Stimulated activated CD8-positive, alpha-beta memory T cell treated with anti-CD3 and anti-CD28 coated beads, Interleukin-4, amount 100 ng/mL, for 48 hours (primary cell): ENCODE data around the gene CFAP99.

Source experiments
- DNase-seq: peaks from one replicate; pipeline ENCODE4 v3.0.0-alpha.2; 2020

Gene CFAP99

DNA sequence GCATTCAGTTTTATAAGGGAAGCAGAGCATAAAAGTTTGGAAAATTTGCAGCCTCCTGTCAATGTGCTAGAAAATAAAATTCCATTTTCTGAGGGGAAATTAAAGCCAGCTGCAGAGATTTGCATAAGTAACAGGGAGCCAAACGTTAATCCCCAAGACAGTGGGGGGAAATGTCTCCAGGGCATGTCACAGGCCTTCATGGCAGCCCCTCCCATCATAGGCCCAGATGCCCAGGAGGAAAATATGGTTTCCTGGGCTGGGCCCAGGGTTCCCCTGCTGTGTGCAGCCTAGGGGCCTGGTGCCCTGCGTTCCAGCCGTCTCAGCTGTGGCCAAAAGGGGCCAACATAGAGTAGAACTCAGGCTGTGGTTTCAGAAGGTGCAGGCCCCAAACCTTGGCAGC, 59.5 kb downstream of the CFAP99 start:
- DNase-seq: no peak

DNA sequence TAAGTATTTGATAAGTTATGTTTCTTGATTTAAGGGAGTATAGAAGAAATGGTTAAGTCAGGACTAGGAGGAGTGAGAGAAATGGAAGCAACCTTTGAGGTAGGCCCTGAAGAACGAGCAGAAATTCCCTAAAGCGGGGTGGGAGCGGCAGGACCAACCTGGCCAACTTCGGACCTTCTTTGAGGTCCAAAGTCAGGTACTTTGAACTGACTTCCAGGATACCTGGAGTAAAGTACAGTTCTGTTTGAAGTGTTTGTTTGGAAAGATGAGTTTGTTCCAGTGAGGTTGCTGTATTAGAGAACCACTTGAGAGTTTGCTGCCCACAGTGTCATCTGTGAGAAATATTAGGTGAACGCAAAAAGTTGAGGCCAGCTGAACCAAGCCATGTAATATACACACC, 61.9 kb downstream of the CFAP99 start:
- no peak for DNase-seq

- no peak for DNase-seq
Measured at GRCh38 chr4:2482192-2482591, 63.4 kb downstream of the CFAP99 start.

DNA sequence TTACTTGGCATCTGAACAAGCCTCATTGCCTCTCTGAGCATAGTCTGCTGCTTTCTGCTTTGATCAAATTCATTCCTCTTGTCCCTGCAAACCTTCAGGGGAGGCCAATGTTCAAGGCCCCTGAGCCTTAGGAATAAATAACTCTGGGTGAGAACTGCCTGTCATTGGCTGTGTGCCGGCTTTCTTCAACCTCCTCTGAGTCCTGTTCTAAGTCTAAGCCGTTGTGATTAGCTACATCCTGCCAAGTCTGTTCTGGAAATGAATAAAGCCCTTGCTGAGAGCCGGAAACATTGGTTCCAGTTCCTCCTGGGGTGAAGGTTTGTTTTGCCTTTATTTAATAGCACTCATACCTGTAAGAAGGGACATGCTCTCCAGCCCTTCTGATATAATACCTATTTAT, 63.9 kb downstream of the CFAP99 start:
- DNase-seq: no peak

DNA sequence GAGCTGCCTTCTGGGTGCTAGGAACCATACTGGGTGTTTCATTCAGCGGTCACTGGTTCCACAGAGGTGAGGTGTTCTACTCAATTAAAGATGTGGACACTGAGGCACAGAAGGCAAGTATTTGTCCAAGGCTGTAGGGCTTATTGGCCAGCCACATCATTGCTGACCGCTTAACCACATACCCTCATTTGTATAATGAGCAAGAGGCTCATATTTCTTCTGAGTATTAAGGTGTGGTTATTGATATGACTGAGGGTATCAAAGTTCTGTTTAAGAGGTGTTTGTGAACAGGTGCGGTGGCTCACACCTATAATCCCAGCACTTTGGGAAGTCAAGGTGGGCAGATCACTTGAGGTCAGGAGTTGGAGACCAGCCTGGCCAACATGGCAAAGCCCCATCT, 64.5 kb downstream of the CFAP99 start:
- no peak for DNase-seq

DNA sequence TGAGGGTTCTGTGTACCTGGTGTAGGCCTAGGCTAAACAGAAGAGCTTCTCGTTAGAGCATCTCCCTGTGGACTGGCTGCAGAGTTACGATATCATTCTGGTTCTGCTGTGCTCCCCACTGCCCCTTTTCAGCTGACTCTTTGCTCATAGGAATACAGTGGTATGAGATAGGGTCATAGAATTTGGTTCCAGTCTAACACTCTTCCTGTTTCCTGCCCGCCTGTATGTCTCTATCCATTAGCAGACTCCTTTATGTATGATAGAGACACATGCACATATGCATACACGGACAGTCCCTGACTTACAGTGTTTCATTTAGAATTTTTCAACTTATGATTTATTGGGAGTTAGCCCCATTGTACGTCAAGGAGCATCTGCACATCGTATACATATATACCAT, 65.4 kb downstream of the CFAP99 start:
- DNase-seq: no peak

DNA sequence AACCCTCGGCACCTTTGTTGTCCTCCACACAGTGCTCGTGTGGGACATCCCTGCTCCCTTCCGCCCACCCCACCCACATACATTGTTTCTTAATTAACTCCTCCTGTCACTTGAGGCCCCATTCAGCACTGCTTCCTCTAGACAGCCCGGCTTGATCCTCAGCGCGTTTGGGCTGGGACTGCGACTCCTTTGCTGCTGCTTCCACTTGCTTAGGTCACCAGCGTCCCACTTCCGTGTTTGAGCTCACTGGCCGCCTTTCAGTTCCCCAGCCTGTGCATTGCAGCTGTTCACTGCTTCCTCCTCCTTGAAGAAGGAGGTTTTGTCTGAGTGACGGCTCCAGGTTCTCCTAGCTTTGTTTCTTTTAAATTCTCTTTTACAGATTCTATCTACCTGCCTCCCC, 66.2 kb downstream of the CFAP99 start:
- DNase-seq: peak; percentile 67

GRCh38 chr4:2485956-2486355, 67.2 kb downstream of the CFAP99 start:
- DNase-seq: no peak

GRCh38 chr4:2486981-2487380, 68.2 kb downstream of the CFAP99 start:
- DNase-seq: no peak

GRCh38 chr4:2487632-2488031, 68.9 kb downstream of the CFAP99 start:
- DNase-seq: no peak

DNA sequence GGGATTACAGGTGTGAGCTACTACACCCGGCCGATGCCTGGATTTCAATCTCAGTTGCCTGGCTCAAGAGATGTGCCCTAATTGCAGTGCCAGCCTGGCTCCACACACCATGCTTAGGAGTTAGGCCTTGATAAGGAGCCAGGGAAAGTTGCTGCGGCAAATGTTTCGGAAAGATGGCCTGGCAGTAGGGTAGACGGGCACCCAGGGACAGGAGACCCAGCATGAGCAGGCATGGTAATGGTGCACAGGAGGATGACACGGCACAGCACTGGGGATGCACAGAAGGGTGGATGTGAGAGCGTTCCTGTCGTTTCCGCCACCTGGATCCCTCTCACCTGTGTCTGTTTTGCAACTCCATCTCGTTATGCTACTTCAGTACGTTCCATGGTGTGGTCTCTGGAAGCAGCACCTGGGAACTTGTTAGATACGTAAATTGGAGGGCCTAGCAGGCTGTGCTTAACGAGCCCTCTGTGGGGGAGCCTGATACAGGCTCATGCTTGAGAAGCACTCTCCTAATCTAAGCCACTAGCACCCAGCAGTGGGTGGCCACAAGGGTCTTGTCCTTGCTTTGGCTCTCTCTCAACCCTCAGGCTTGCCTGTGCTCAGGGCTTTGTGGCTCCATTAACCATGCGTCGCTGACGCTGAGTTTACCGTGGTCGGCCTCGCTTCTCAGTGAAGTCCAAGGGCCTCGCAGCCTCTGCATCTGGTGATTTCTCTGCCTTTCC, 70.5 kb downstream of the CFAP99 start:
- DNase-seq: no peak

DNA sequence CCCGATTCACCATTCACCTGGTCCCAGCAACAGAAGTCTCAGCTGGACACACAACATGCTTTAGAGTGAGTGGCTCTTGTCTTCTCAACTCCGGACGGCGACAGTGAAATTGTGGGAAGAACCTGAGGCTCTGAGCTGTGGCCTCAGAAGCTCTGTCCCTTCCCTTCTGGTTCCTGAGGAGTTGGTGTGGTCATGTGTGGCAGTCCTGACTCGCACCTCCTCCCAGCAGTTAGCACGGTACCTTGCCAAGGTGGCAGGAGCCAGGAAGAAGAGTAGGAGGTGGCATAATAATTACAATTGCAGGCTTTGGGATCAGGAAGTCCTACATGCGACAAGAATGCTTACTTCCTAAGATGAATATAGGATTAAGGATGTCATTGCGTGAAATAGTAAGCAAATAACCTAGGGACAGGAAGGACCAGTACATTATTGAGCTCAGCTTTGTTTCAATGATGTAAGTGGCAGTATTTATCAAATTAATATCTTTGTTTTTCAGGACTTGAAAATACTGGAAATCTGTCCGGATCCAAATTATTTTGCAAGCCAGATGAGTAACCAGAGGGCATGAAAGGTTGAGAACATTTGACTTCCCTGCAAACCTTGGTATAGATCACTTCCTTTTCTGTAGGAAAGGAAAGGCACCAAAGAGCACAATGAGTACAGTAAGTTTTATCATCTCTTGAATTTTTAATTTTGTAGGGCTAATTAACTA, 71.2 kb downstream of the CFAP99 start:
- DNase-seq: no peak

- no peak for DNase-seq
Measured at GRCh38 chr4:2492970-2493369, 74.2 kb downstream of the CFAP99 start.

GRCh38 chr4:2494992-2495391, 76.2 kb downstream of the CFAP99 start:
- DNase-seq: no peak

- DNase-seq: no peak
Measured at GRCh38 chr4:2497324-2497723, 78.6 kb downstream of the CFAP99 start.

DNA sequence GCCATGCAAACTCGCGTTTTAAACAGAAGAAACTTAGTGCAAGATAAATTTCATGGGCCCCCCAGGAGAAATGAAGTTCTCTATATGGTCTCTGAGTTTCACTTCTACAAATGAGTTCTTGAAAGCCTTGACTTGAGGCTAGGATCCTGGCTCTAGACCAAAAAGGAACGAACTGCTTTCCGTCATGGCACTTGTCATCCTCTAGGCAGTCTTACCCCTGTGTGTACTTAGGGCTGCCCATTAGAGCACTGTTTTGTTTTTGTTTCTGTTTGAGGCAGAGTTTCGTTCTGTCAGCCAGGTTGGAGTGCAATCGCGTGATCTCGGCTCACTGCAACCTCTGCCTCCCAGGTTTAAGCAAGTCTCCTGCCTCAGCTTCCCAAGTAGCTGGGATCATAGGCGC, 79.2 kb downstream of the CFAP99 start:
- DNase-seq: no peak

GRCh38 chr4:2500547-2500946, 81.8 kb downstream of the CFAP99 start:
- DNase-seq: no peak

DNA sequence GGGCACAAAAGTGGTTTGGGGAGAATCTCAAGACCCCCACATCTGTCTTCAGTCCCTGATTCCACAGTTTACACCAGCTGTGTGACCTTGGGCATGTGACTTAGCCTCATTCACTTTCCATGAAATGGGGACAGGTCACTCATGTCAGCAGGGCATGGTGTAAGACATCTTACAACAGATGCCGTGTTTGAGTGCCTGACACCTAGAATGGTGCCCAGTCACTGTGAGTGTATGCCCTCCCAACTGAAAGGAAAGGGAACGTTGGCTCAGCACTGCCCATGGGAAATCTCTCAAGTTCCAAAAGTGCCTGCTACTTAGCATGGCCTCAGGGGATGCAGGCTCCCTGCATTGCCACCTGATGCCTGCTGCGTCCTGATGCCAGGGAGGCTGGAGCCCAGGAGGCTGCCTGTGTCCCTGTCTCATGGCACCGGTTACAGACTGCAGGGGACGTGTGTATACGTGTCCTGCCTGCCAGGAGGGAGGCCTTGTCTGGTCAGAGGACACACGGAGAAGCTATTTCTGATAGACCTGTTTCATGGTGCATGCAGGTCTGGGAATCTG, 82.4 kb downstream of the CFAP99 start:
- no peak for DNase-seq

GRCh38 chr4:2503809-2504208, 85.1 kb downstream of the CFAP99 start:
- no peak for DNase-seq

DNA sequence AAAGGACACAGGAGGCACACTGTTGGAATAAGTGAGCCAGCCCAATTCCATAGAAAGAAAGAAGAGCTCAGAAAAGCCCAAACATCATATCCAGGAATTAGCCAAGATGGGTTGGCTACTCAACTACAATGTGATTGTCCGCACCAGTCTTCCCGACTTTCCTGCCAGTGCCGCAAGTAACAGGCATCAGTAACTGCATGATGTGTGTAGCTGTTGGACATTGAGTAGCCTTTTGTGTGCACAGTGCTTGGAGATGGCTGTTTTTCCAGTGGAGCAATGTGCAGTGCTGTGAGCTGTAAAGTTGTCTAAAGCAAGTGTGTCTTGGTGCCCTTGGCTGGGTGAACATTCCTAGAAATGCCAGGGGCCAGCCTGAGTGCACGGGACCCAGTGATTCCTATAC, 88.5 kb downstream of the CFAP99 start:
- DNase-seq: no peak

- no peak for DNase-seq
Measured at GRCh38 chr4:2507855-2508254, 89.1 kb downstream of the CFAP99 start.

- DNase-seq: no peak
Measured at GRCh38 chr4:2510351-2511259, 91.8 kb downstream of the CFAP99 start.

GRCh38 chr4:2511645-2512131, 92.9 kb downstream of the CFAP99 start:
- DNase-seq: no peak
